Measurements from ENCODE around the gene OR10T2.

- TF ChIP-seq ZMYM2 (CRISPR knock-in tag; IDR thresholded peaks at IDR 0.05): no peak
- no peak for TF ChIP-seq ZZZ3 (CRISPR knock-in tag; IDR thresholded peaks at IDR 0.05; ENCODE audit: borderline replicate concordance)
- no peak for TF ChIP-seq CTCF (CRISPR knock-in tag; IDR thresholded peaks at IDR 0.05)
- no peak for TF ChIP-seq PBX3 (CRISPR knock-in tag; IDR thresholded peaks at IDR 0.05; ENCODE audit: borderline replicate concordance)
- TF ChIP-seq HOXA3 (CRISPR knock-in tag; IDR thresholded peaks at IDR 0.05): no peak
These were observed 1.6 kb upstream of the OR10T2 start for GRCh38 chr1:158400871-158401270.

All from HepG2 (cell line).